Measurements from ENCODE around the gene SLC23A3.
A peak's percentile ranks its signal among the peaks of the same experiment; 100 is the strongest.
"Not testable (repeated sequence)": the region's sequence is repeated elsewhere in the genome, so short reads cannot be mapped to it uniquely, and the experiment has no call there.

The SLC23A3 gene

DNA sequence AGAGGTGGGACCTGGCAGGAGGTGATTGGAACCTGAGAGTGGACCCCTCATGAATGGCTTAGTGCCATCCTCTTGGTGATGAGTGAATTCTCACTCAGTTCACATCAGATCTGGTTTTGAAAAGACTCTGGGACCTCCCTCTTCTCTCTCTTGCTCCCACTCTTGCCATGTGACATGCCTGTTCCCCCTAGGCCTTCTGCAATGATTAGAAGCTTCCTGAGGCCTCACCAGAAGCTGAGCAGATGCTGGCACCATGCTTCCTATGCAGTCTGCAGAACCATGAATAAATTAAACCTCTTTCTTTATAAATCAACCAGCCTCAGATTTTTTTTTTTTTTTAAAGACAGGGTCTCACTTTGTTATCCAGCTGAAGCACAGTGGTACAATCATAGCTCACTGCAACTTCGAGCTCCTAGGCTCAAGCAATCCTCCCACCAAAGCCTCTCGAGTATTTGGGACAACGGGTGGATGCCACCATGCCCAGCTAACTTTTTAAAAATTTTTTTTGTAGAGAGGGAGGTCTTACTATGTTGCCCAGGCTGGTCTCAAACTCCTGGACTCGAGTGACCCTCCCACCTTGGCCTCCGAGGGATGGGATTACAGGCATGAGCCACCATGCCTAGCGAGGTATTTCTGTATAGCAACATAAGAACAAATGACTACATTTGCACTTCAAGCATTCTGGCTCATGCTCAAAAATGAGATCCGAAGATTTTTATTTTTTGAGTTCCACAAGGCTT is 34.8 kb upstream of the SLC23A3 start:
- no peak for DNase-seq

GRCh38 chr2:219201331-219201730 is 31.5 kb upstream of the SLC23A3 start:
- not testable (repeated sequence) for DNase-seq

DNA sequence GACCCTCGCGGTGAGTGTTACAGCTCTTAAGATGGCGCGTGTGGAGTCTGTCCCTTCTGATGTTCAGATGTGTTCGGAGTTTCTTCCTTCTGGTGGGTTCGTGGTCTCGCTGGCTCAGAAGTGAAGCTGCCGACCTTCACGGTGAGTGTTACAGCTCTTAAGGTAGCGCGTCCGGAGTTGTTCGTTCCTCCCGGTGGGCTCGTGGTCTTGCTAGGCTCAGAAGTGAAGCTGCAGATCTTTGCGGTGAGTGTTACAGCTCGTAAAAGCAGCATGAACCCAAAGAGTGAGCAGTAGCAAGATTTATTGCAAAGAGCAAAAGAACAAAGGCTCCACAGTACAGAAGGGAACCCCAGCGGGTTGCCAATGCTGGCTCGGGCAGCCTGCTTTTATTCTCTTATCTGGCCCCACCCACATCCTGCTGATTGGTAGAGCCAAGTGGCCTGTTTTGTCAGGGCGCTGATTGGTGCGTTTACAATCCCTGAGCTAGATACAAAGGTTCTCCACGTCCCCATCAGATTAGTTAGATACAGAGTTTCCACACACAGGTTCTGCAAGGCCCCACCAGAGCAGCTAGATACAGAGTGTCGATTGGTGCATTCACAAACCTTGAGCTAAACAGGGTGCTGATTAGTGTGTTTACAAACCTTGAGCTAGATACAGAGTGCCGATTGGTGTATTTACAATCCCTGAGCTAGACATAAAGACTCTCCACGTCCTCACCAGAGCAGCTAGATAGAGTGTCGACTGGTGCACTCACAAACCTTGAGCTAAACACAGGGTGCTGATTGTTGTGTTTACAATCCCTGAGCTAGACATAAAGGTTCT is 30.9 kb upstream of the SLC23A3 start:
- DNase-seq: not testable (repeated sequence)

GRCh38 chr2:219199470-219200211 is 29.8 kb upstream of the SLC23A3 start:
- DNase-seq: no peak

DNA sequence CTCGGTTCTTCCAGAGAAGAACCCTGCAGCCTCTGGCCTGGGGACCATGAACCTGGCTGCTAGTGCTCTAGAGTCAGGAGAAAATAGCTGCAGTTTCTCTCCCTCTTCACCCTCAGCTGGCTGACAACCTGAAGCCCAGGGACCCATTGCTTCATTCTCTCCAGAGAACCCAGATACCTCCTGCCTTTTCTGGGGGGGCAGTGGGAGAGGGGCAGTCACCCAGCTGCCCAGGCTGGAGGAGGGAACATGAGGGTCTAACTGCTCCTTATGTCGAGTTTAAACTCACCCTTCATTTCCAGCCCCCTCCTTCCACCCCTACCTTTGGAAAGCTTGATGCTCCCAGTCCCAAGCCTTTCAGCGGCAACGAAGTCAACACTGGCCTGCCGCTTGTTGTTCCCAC is 29.1 kb upstream of the SLC23A3 start:
- no peak for DNase-seq

- no peak for DNase-seq
Measured at GRCh38 chr2:219197388-219197787, 27.6 kb upstream of the SLC23A3 start.

DNA sequence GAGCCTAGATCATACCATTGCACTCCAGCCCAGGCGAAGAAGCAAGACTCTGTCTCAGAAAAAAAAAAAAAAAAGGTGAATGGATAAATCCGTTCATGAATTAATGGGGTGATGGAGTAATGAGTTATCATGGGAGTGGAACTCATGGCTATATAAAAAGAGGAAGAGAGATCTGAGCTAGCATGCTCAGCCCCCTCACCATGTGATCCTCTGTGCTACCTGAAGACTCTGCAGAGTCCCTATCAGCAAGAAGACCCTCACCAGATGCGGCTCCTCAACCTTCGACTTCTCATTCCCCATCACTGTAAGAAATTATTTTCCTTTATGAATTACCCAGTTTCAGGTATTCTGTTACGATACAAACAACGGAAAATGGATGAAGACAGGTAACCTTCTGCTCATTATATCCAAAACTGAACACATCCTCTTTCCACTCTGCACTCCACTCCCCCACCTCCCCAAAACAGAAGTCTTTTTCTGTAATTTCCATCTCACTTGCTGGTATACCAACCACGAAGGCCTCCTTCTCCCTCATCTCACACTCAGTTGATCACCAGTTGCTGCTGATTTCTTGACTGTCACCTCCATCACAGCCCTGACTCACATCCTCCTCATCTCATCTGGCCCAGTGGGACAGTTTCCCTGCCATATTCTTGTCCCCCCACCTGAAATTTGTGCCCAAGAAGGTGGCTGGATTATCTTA is 17.1 kb upstream of the SLC23A3 start:
- no peak for DNase-seq

DNA sequence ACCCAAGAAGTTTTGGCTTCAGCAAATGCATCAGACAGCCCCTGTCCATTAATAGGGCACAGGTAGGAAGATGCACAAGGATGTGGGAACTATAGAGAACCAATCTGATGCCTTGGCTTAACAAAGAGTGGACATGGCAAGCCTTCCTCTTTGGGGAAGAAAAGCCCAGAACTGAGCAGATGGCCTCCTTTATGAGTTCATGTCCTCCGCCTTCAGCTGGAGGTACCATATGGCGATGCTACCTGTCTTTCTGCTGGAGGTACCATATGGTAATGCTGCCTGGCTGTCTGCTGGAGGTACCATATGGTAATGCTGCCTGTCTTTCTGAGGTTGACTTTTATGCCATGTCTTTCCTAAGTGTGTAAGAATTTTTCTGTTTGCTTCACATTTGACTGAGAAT is 14.3 kb upstream of the SLC23A3 start:
- no peak for DNase-seq

- no peak for DNase-seq
Measured at GRCh38 chr2:219183151-219183772, 13.4 kb upstream of the SLC23A3 start.

- no peak for DNase-seq
Measured at GRCh38 chr2:219182331-219183150, 12.7 kb upstream of the SLC23A3 start.

DNA sequence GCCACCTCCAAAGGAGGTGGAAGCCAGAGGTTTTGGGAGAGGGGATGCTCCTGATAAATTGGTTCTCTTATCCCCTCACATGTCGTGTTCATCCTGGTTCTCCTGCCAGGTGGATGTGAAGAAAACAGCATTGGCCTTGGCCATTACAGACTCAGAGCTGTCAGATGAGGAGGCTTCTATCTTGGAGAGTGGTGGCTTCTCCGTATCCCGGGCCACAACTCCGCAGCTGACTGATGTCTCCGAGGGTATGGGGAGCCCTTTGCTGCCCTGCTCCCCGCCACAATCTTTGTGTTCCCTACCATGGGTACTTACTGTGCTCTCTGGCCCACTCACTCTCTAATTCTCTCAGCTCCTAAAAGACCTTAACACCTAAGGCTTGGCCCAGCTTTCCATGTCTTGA is 11.7 kb upstream of the SLC23A3 start:
- no peak for DNase-seq

- no peak for DNase-seq
Measured at GRCh38 chr2:219180961-219181360, 11.1 kb upstream of the SLC23A3 start.

DNA sequence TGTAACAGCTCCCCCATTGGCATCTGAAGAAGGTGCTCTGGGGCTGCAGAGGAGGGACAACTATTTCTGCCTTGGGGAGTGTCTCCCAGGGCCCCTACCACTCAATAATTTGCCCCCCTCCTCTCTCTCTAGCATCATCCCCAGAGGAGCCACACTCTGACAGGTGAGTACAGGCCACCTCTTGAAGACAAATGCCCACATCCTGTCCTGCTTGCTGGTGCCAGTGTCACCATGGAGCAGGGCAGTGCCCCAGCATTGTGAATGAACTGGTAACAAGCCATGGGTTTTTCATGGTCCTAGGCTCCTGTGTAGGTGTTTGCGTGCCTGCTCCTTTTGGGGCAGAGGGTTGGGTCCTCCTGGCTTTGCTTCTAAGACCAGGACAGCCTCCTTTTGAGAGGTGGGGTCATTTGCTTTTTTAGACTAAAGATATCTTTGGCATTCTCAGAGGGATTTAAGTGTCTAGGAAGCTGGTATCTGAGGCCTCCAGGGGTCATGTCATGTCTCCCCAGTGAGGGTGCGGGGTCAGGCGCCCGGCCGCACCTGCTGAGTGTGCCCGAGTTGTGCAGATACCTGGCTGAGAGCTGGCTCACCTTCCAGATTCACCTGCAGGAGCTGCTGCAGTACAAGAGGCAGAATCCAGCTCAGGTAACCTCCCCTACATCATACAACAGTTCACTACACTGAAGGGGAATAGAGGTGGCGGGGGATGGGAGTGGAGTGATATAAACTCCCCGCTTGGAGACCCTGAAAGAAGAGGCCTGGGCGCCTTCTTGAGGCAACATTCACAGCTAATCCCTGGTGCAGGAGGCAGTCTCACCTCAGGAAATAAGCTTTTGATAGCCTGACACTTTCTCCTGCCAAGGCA is 10.0 kb upstream of the SLC23A3 start:
- no peak for DNase-seq

GRCh38 chr2:219178377-219179175 is 8.7 kb upstream of the SLC23A3 start:
- DNase-seq: no peak

GRCh38 chr2:219177552-219178376 is 7.9 kb upstream of the SLC23A3 start, which contains the start of gene RETREG2:
Gene RETREG2 (plus strand): TSS chr2:219178275. CDS start chr2:219178353, 78 bp downstream.
- DNase-seq: peak; percentile 88

GRCh38 chr2:219176818-219177551 is 7.2 kb upstream of the SLC23A3 start, which contains the start of gene CNPPD1:
Gene CNPPD1 (minus strand): TSS chr2:219176925. CDS start chr2:219176828, 97 bp downstream.
- peak; percentile 70 for DNase-seq

GRCh38 chr2:219175928-219176817 is 6.3 kb upstream of the SLC23A3 start:
- DNase-seq: no peak
